GM10266 (cell line): Measurements from ENCODE around the gene CEP350.

ENCODE experiments used
- DNase-seq: peaks from one replicate; pipeline ENCODE4 v3.0.0; 2012; ENCODE audit errors: extremely low spot score
- TF ChIP-seq, protein P1 (sequence below): IDR thresholded peaks from 2 replicates; pipeline ENCODE4 v1.5.1; 2012; ENCODE audit warnings: mild to moderate bottlenecking, low read depth; ENCODE audit not compliant: control insufficient read depth, insufficient read depth; ENCODE audit errors: missing control alignments

Gene CEP350

DNA sequence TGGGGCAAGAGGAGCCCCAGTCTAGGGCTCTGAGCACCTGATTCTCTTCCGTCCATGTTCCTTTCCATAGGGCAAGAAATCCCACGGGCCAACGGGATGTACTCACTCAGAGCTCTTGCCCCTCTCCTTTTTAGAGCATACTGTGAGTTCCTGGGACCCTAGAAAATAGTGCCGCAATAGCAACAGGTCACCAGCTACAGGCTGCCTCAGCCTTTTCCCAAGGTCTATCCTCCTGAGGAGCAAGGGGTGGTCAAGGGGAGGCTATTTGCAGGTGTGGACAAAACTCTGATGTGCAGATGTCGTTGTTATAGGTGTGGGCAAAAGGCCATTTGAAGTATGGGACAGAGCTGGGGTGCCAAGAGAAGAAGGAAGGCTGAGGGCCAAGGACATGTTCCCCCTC is 198.4 kb downstream of the CEP350 start:
- TF ChIP-seq, protein P1, sequence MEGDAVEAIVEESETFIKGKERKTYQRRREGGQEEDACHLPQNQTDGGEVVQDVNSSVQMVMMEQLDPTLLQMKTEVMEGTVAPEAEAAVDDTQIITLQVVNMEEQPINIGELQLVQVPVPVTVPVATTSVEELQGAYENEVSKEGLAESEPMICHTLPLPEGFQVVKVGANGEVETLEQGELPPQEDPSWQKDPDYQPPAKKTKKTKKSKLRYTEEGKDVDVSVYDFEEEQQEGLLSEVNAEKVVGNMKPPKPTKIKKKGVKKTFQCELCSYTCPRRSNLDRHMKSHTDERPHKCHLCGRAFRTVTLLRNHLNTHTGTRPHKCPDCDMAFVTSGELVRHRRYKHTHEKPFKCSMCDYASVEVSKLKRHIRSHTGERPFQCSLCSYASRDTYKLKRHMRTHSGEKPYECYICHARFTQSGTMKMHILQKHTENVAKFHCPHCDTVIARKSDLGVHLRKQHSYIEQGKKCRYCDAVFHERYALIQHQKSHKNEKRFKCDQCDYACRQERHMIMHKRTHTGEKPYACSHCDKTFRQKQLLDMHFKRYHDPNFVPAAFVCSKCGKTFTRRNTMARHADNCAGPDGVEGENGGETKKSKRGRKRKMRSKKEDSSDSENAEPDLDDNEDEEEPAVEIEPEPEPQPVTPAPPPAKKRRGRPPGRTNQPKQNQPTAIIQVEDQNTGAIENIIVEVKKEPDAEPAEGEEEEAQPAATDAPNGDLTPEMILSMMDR = no peak
- DNase-seq = no peak

- TF ChIP-seq, protein P1 = no peak
- DNase-seq = no peak
Observed at GRCh38 chr1:180154003-180154324, 199.4 kb downstream of the CEP350 start.

- peak; percentile 99 for DNase-seq
- TF ChIP-seq, protein P1 = no peak
Observed at GRCh38 chr1:180154325-180155181, 199.9 kb downstream of the CEP350 start, which contains the start of gene QSOX1. Gene QSOX1, plus strand, starts transcription at chr1:180154869. Its CDS starts 39 bp downstream, at chr1:180154908.

- TF ChIP-seq, protein P1 = no peak
- peak; percentile 35 for DNase-seq
Observed at GRCh38 chr1:180155182-180155682, 200.6 kb downstream of the CEP350 start.

DNA sequence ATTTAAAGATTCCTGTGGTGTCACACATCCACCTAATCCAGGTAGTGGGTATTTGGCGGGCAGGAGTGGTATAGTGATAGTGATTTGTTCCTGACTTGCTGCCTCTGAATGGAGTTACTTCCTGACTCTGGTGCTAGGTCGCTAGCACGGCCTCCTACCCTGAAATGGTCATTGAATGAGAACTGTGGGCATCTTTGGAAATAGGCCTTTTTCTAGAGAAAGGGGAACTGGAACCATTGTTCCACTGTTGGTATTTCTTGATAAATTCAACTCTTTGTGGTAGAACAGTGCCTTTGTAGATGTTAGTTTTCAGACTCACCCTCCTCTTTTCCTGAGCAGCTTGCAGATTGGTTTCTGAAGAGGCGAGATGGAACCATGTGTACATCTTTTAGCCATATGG is 201.6 kb downstream of the CEP350 start:
- TF ChIP-seq, protein P1 = no peak
- DNase-seq = no peak

DNA sequence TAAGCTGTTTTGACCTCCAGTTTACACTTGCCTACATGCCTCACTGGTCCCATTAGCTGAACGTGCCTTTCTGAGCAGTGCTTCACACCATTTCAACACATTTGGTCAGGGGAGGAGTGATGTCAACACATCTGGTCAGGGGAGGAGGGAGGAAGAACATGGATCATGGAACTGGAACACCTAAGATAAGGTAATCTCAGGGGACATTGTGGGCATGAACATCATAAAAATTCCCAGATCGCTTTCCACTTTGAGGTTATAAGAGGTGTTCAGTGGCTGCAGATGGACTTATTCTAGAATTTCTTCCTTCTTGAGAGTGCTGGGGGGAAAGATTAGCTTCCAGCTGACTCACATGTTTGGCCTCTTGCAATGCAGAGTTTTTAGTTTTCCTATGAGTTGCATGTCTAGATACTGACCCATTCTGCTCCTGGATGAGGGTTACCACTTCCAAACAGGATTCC is 202.1 kb downstream of the CEP350 start:
- no peak for DNase-seq
- TF ChIP-seq, protein P1 = no peak

DNA sequence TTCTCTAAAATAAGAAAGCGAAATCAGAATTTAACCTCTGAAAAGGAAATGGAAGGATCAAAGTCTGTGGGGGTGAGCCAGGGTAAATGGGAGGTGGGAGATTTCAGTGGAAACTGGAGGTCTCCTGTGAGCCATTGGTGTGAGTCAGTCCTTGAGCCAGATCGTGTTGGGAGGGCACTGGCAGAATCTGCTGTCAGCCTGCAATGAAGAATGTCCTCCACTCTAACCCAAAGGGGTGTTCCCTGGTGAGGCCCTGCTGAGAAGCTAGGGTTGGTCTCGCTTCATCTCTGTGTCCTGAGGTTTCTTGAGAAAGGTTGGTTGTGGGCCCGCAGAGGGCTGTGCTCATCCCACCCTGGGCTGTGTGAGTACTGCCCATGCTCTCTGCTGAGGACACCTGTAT is 202.5 kb downstream of the CEP350 start:
- TF ChIP-seq, protein P1 = no peak
- DNase-seq = no peak
